ENCODE results near the gene DTNB.
"Not testable (repeated sequence)": the region's sequence is repeated elsewhere in the genome, so short reads cannot be mapped to it uniquely, and the experiment has no call there.

Gene DTNB

GRCh38 chr2:25642298-25642697 lies 31.1 kb downstream of the DTNB start:
- no peaks in the 10 kb centered on the region for H3K27me3 ChIP-seq
- no peaks in the 10 kb centered on the region for H3K4me1 ChIP-seq (ENCODE audit: control insufficient read depth in 1 of 2, insufficient read depth in 1 of 2, low read depth in 1 of 2, low read length in 1 of 2)
- H3K4me3 ChIP-seq (ENCODE audit: low read depth in 1 of 2, low read length in 1 of 2), result no peak overlapping the region
- no peaks in the 10 kb centered on the region for H3K9me3 ChIP-seq
- no peak for TF ChIP-seq CTCF (IDR thresholded peaks at IDR 0.05)
- no peaks in the 10 kb centered on the region for H3K36me3 ChIP-seq
- H3K27ac ChIP-seq, result no peak overlapping the region

GRCh38 chr2:25639696-25640095 lies 33.7 kb downstream of the DTNB start:
- no peak for TF ChIP-seq CTCF (IDR thresholded peaks at IDR 0.05)
- Histone ChIP-seq H3K4me3 (ENCODE audit: low read depth in 1 of 2, low read length in 1 of 2) (no peak overlapping the region), H3K4me1 (ENCODE audit: control insufficient read depth in 1 of 2, insufficient read depth in 1 of 2, low read depth in 1 of 2, low read length in 1 of 2) (no peaks in the 10 kb centered on the region), H3K27ac (no peak overlapping the region), H3K36me3 (no peaks in the 10 kb centered on the region), H3K9me3 (no peaks in the 10 kb centered on the region), H3K27me3 (no peaks in the 10 kb centered on the region)

- Histone ChIP-seq H3K4me1 (ENCODE audit: control insufficient read depth in 1 of 2, insufficient read depth in 1 of 2, low read depth in 1 of 2, low read length in 1 of 2) (no peaks in the 10 kb centered on the region), H3K9me3 (no peaks in the 10 kb centered on the region)
- TF ChIP-seq CTCF (IDR thresholded peaks at IDR 0.05), result no peak
These were observed 34.2 kb downstream of the DTNB start for GRCh38 chr2:25639131-25639530.

GRCh38 chr2:25635797-25636196 lies 37.6 kb downstream of the DTNB start:
- Histone ChIP-seq H3K4me1 (ENCODE audit: control insufficient read depth in 1 of 2, insufficient read depth in 1 of 2, low read depth in 1 of 2, low read length in 1 of 2) (no peaks in the 10 kb centered on the region), H3K36me3 (no peaks in the 10 kb centered on the region), H3K27me3 (no peaks in the 10 kb centered on the region), H3K9me3 (no peaks in the 10 kb centered on the region), H3K4me3 (ENCODE audit: low read depth in 1 of 2, low read length in 1 of 2) (no peak overlapping the region), H3K27ac (no peak overlapping the region)
- no peak for TF ChIP-seq CTCF (IDR thresholded peaks at IDR 0.05)

More at GRCh38 chr2:25639131-25639530, 34.2 kb downstream of the DTNB start:
- no peak overlapping the region for H3K27ac ChIP-seq
- no peaks in the 10 kb centered on the region for H3K27me3 ChIP-seq
- no peaks in the 10 kb centered on the region for H3K36me3 ChIP-seq
- H3K4me3 ChIP-seq (ENCODE audit: low read depth in 1 of 2, low read length in 1 of 2), result no peak overlapping the region

GRCh38 chr2:25633801-25634200 lies 39.6 kb downstream of the DTNB start:
- H3K27me3 ChIP-seq; H3K27ac ChIP-seq; H3K4me1 ChIP-seq (ENCODE audit: control insufficient read depth in 1 of 2, insufficient read depth in 1 of 2, low read depth in 1 of 2, low read length in 1 of 2); H3K36me3 ChIP-seq; H3K4me3 ChIP-seq (ENCODE audit: low read depth in 1 of 2, low read length in 1 of 2); H3K9me3 ChIP-seq: not testable (repeated sequence)

GRCh38 chr2:25632396-25632795 lies 41.0 kb downstream of the DTNB start:
- H3K36me3 ChIP-seq, result peaks cover 7% of the 10 kb centered on the region
- no peak for TF ChIP-seq CTCF (IDR thresholded peaks at IDR 0.05)
- no peaks in the 10 kb centered on the region for H3K9me3 ChIP-seq
- H3K4me3 ChIP-seq (ENCODE audit: low read depth in 1 of 2, low read length in 1 of 2), result no peak overlapping the region
- H3K4me1 ChIP-seq (ENCODE audit: control insufficient read depth in 1 of 2, insufficient read depth in 1 of 2, low read depth in 1 of 2, low read length in 1 of 2), result no peaks in the 10 kb centered on the region
- no peaks in the 10 kb centered on the region for H3K27me3 ChIP-seq
- no peak overlapping the region for H3K27ac ChIP-seq

Measured in neutrophil (primary cell).